G401 (cell line): ENCODE measurements around the gene SULT1B1. TPM values are rescaled to one million over a fixed set of nuclear protein-coding genes. Genes with fewer than 3 reads are reported as not detected.
A peak's percentile ranks its signal among the peaks of the same experiment; 100 is the strongest.
"Not testable (repeated sequence)": the region's sequence is repeated elsewhere in the genome, so short reads cannot be mapped to it uniquely, and the experiment has no call there.

ENCODE experiments used
- DNase-seq: peaks from one replicate; pipeline ENCODE4 v3.0.0-alpha.2; 2015; ENCODE audit warnings: low spot score
- in situ Hi-C: cut with HindIII; loops from 2 replicates; pipeline ENCODE4 v1.10.0; 2016; ENCODE audit warnings: low sequenced_read_pairs, mixed read lengths
- total RNA-seq: library from RNA; depleted of rRNA; stranded (reverse); fragments of >200 nt; shearing (Covaris generic); gene quantifications from 2 replicates; pipeline ENCODE4 v1.2.3, GENCODE V29; 2014; rRNA removed

The SULT1B1 gene
- total RNA-seq = not detected in 2 replicates

DNA sequence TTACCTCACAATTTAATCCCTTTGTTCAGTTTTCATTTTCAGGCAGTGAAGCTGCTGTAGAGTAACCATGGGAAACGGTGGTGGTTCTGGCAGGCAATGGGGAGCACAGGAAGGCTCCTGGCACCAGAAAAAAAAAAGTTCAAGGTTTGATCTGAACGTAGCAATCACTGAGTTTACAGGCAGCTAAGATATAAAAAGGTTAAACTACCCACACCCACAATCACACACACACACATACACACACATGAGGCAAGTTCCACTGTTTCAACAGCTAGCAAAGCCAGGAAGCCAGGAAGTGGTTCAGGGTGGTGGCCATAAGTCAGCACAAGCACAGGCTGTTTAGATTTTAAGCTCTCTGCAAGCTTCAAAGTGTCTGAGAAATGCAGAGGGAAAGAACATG, at the start of gene SULT1B1:
SULT1B1 (minus strand) TSS at position 166 of the 400 bp plus-strand sequence. CDS start 5,403 bp downstream, outside the sequence.
- in situ Hi-C loops = no loop called here
- no peak for DNase-seq

DNA sequence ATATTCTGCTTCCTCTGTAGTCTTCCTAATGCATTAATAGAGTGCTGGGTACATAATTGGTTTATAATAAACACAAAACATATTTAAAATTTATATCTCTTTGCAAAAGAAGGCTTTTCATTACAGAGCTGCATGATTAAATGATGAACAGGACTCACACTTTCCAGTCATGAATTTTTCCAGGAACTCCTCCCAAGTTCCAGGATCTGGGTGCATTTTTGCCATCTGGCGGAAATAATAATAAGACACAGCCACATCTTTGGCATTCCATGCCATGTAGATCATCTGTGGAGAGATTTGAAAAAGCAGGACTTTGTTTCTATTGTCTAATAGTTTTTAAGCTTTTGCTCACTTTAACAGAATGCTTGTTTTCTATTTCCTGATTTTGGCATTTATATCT, 40.2 kb upstream of the SULT1B1 start:
- no peak for DNase-seq
- in situ Hi-C loops = no loop called here

DNA sequence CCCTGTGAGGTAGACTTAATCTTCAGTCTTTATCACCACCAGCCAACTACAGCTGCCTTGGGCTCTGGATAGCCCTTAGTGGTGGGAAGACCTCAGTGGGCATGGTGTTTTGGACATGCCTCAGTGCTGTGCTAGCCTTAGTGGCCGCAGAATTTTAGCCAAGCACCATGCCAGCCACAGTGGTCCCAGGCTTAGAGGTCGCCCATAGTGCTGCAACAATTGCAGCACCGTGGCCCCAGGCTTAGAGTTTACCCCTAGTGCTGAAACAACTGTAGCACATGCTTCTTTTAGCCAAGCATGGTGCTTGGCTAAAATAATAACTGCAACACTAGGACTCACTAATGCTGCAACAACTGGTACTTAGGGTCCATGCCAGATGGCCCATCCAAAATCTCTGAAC, 38.9 kb upstream of the SULT1B1 start:
- in situ Hi-C loops = no loop called here
- DNase-seq = no peak

DNA sequence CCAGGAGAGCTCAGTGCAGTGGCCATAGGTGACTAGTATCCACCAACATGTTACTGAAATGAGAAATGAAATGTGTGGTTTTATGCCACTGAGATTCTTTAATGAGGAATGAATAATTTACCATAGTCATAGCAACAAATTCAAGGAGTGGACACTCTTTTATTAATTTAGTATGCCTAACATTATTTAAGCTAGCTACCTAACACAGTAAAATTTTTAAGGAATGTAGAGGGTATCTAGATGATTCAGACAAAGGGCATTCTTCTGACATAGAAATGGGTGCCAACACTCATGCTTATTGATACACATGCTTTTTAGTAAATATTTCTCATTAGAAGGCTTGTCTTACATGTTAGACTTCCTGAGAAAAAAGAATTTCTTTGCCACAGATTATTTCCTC, 33.3 kb upstream of the SULT1B1 start:
- in situ Hi-C loops = no loop called here
- no peak for DNase-seq

DNA sequence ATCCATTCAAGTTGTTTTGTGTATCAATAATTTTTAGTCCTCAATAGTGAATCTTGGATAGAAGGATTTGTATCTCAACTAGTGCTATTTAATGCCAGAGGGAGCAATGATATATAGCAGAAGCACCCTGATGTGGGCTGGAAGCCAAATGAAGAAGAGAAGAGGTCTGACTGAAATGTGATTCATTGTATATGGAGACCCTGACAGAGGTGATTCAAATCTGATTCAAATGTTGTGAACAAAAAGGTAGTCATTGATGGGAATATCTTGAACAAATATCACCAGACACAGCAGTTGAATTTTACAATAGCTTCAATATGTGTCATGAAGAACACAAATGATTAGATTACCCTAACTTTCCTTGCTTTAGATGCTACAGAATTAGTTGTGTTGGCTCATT, 27.5 kb upstream of the SULT1B1 start:
- in situ Hi-C loops = no loop called here
- DNase-seq = no peak

DNA sequence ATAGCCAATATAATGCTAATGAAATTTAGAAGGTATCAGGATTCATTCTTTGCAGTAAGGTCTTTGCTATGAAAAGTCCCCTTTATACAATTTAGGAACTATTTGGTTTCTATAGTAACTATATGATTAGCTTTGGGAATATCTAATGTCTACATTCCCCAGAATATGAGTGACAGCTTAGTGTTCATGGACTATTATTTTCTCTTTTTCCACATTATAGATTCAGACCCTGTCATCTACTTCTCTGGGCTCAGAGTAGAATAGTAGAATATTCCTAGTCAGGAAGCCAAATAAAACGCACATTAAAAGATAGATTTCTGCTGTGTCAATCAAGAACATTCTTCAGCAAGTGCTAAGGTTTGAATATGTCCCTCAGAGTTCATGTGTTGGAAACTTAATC, 26.1 kb upstream of the SULT1B1 start:
- DNase-seq = no peak
- in situ Hi-C loops = no loop called here

DNA sequence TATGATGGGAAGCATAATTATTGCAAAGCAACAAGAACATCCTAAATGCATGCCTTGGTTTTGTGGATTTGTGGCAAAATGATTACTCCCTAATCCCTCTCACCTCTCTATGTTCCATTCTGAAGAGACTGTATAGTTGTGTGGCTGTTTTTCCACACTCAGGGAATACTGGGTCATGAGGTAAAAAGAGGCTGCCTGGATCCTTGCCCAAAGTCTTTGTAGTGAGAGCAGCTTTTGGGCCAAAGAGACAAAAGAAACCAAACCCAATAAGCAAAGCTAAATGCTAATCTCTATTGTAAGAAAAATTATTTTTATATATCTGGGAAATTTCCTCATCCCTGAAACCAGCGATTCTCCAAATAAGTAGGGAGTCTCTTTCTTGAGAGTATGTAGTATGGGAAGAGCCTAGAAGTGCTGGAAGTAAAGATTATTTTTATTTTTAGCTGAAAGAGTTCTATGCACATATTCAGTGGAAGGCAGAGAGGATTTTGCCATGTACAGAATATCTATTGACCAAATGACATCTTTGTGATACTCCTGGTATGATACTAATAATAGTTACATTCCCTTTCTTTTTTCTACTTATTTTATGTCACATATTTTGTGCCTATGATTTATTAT, 24.9 kb upstream of the SULT1B1 start:
- in situ Hi-C loops = no loop called here
- no peak for DNase-seq

DNA sequence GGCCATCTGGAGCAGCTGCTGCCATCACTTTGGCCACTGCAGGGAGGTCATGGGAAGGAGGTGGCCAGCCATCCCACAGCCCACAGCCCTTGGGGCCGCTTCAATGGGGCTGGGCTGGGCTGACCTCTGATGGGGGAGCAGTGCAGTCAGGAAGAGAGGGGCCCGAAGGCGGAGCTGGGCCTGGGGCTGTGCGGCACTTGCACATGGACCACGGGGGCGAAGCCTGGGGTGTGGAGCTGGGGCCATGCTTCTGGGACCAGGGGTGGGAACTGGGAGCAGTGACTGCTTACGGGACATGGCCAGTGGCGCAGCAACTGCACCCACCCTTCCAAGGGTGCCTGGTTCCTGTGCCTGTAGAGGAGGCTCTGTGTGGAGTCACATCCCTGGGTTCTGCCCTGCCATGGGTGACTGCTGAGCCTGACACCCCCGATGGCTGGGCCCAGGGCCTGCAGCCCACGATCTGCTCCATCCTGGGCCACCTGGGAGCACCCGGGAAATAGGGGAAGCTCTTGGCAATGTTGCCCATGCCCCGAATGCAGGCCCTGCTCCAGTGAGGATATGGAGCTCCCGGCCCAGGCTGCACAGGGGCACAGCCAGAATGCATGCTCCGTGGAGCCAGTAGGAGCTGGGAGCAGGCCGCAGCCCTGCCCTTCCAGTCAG, 22.4 kb upstream of the SULT1B1 start:
- in situ Hi-C loops = no loop called here

DNA sequence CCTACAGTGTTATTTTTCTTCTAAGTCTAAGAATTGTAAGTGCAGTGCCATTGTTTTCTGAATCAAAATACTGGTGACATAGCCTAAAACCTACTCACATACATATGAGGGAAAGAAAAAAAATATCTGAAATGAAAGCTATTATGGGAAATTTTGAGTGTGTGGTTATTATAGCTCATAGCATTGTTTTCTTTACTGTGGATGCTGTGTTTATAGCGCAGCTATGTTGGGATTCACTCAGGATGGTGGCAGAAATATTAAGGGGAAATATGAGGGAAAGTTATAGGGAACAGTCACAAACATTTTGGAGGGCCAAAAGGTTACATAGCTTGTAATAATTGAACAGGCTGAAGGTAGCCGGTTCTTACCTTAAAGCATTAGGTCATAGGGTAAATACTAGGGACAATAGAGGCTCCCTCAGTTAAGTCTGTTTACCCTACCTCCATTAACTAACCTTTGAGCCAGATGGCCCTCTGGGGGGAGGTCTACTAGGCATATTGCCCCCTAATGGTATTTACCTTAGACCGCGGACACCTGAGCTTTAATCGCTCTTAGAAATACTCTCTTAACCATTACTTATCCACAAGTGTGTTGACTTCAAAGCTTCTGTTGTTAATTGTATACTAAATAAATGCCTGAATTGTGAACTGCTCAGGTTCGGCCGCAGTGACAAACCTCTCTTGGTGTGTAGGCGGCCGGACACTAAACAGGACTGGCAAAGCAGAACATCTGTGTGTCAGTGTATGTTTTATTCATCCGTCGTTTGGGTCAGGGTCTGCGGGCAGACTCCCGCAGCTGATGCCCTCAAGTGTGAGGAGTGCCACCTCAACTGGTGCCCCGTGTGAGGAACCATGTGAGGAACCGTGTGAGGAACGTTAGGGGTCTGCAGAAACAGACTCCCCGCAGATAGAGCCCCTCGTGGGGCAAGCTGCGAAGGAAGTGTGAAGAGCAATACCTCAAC, 21.3 kb upstream of the SULT1B1 start:
- in situ Hi-C loops = no loop called here
- DNase-seq = no peak

More for the DNA sequence above, 22.4 kb upstream of the SULT1B1 start:
- no peak for DNase-seq

DNA sequence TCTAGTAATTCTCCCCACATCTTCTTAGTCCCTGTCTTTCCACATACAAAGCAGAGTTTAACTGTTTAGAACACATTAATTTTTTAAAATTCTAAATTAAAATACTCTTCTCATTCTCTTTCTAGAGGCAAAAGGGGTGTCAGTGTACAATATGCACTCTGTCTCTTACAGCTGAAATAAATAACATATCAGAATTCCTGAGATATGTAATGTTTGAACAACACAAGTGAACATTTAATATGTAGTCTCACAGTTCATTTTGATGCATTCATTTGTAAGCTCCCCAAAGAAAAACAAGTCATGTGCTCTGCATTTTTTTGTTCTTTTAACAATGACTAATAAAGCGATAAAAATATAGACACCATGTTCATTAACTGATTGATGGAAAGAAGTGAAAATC, 19.7 kb upstream of the SULT1B1 start:
- in situ Hi-C loops = no loop called here
- DNase-seq = no peak

DNA sequence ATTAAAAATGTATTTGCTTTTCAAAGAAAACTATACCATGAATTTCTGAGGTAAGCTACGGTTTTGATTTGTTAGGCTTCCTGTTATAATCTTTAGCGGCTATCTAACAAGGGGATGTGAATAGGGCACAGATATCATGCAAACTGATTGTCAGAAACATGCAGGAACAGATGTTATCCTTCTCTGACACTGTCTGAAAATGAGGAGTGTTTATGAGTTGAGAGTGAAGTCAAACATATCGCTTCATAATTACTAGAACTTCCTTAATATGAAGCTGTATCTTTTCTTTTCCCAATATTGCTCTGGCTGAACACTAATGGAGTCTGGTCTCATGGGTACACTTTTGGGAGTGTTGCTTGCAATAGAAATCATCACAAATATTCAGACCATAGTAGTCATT, 16.3 kb upstream of the SULT1B1 start:
- no peak for DNase-seq
- in situ Hi-C loops = no loop called here

DNA sequence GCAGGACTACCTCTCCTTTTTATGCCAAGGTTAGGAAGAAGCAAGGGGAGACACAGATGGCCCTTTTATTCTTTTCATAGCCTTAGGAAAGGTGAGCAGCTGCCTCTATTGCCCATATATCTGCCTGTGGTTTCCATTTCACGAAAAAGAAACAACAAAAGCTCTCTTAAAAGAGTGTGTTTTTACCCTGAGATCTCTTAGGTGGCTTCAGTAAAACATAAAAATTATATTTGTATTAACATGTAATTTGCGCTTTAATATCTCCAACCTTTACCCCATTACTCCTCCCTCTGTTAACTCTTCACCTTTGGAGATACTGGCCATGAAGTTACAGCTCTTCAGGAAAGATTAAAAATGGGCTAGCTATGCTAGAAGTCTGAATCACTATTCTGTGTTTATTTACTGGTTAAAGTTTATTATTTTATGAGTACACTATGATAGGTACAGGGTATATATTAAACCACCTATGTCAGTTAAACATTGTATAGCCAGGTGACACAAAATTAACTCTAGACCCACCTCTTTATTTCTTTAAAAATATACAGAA, 15.0 kb upstream of the SULT1B1 start:
- peak; percentile 2 for DNase-seq
- in situ Hi-C loops = no loop called here

DNA sequence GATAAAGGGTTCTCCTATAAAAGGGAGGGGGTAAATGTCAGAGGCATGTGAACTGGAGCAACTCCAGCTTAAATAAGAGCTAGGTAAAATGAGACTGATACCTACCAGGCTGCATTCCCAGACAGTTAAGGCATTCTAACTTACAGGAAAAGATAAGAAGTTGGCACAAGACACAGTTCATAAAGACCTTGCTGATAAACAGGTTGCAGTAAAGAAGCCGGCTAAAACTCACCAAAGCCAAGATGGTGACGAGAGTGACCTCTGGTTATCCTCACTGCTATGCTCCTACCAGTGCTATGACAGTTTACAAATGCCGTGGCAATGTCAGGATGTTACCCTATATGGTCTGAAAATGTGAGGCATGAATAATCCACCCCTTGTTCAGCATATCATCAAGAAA, 13.1 kb upstream of the SULT1B1 start:
- no peak for DNase-seq
- in situ Hi-C loops = no loop called here

DNA sequence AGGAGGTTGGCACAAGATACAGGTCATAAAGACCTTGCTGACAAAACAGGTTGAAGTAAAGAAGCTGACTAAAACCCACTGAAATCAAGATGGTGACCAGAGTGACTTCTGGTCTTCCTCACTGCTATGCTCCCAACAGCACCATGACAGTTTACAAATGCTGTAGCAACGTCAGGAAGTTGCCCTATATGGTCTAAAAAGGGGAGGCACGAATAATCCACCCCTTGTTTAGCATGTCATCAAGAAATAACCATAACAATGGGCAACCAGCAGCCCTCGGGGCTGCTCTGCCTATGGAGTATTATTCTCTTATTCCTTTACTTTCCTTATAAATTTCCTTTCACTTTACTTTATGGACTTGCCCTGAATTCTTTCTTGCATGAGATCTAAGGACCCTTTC, 8.1 kb upstream of the SULT1B1 start:
- DNase-seq, in situ Hi-C loops: not testable (repeated sequence)

DNA sequence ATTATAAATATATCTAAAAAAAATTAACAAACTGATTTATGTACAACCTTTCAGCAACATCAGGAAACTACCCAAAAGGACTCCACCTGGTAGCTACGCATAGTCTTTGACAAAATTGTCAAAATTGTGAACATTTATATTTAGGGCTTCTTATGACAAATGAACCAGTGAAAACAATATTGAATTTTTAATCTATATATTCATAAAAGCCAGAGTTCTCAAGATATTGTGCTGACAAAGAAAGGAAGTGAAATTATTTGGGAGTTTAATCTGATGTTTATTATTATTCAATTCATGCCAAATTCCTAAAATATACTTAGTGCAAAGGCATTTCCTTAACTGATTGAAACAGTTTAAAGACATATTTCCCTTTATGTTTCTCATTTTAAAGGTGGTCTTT, 5.3 kb upstream of the SULT1B1 start:
- no peak for DNase-seq
- in situ Hi-C loops = no loop called here

DNA sequence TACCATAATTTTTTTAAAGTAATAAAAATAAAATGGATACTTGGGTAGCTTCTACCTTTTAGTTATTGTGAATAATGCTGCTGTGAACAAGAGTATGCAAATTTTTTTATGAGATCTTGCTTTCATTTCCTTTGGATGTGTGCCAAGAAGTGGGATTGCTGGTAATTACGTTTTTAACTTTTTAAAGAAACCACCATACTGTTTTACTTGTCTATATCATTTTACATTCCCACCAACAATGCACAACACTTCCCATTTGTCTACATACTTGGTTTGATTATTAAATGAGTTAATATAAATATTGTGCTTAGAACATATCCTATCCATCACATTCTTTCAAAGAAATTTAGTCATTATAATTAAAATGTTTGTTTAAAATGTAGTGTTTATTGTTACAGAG, 3.9 kb upstream of the SULT1B1 start:
- DNase-seq = no peak
- in situ Hi-C loops = no loop called here

DNA sequence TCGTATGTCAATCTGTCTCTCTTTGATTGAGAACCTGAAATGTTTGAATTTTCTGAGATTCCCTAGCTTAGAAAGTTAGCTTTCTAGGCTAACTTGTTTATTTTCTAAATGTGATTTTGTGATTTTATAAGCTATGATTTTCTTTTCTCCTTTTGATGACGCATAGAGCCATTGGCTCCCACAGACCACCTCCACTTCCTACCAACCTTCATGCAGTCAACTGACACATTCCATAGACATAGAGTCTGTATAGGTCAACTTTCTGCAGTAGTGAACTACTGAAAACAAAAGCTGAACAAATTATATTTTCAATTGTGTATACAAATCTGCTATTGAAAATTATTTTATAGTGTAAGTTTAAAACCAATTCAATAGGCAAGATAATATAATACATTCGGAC, 2.8 kb upstream of the SULT1B1 start:
- in situ Hi-C loops = no loop called here
- DNase-seq = no peak

DNA sequence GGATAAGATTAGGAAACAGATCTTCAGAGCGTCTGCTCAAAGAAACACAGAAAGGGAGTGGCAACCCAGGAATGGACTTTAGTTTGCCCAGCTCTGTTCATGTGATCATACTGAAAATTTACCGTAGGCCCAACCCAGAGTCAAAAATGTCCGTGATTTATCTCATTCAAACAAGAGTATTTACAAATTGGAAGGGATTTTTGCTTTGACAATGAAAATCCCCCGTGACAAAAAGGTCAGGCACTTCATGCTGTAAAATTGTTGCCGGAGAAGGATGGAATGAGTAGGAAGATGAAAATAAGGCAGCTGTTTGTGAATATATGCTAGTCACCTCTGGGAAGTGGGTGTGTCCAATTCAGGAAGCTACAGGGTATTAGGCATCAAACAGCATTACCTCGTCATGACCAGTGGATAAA, 1.2 kb downstream of the SULT1B1 start:
- no peak for DNase-seq
- in situ Hi-C loops = no loop called here

DNA sequence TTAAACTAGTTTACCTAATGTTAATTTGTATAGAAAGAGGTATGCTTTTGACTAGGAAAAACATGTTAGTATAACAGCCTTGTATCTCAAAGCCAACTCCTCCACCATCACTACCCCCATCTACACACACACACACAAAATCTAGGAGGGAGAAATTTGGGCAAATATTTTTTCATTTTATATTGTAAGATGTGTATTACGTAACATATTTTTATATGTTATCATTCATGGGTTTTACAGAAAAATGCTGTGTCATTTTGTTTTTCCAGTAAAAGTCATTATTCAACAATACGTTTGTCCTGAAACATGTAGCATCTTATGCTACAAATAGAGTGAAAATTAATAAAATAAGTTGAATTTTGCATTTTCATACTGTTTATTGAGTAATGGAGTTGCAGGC, 3.0 kb downstream of the SULT1B1 start:
- no peak for DNase-seq
- in situ Hi-C loops = no loop called here
